K562 (cell line): ENCODE measurements around the gene ERP44. TPM values are rescaled to one million over a fixed set of nuclear protein-coding genes. Genes with fewer than 3 reads are reported as not detected.

Experiments used
- CHD2 ChIP-seq: IDR thresholded peaks from 2 replicates; pipeline ENCODE4 v1.6.1; 2011; ENCODE audit warnings: low read depth, low read length
- KLF6 ChIP-seq: fragments of 250-450 bp; sonication (Bioruptor Pico); IDR thresholded peaks from 2 replicates; pipeline ENCODE4 v1.4.0; 2020; ENCODE audit warnings: mild to moderate bottlenecking, moderate library complexity, borderline replicate concordance
- MLLT1 ChIP-seq, 2 experiments: fragments of 450-650 bp; IDR thresholded peaks; 2 replicates each; pipeline ENCODE4 v1.6.1; 2016
- TARDBP ChIP-seq: fragments of 450-650 bp; IDR thresholded peaks from 2 replicates; pipeline ENCODE4 v1.6.1; 2016
- ZBTB8A ChIP-seq: fragments of 450-650 bp; IDR thresholded peaks from 2 replicates; pipeline ENCODE4 v1.6.1; 2018; ENCODE audit warnings: mild to moderate bottlenecking, moderate library complexity; ENCODE audit not compliant: partially characterized antibody
- ZNF384 ChIP-seq: IDR thresholded peaks from 2 replicates; pipeline ENCODE4 v1.6.1; 2012; ENCODE audit warnings: low read depth, low read length, improper control_type of control experiment
- polyA plus RNA-seq, 8 experiments: library from polyadenylated mRNA; depleted of rRNA in 4 of 8; stranded (reverse) in 5 of 8; unstranded in 3 of 8; fragments of >200 nt; fragmentation: Nextera tagmentation in 2 of 8; fragmentation: Illumina TruSeq in 1 of 8; extraction: Ambion mirVana in 2 of 8; extraction: Trizol in 1 of 8; gene quantifications; 2 replicates each; pipeline versions ENCODE4 v1.2.1 to v1.2.3, GENCODE V29; 2011 to 2014; ENCODE audit warnings: inconsistent platforms in 1 of 8, missing spikeins in 1 of 8
- total RNA-seq, 7 experiments: library from RNA; depleted of rRNA in 6 of 7; stranded (reverse); fragments of >200 nt in 6 of 7; fragmentation: Illumina TruSeq in 2 of 7; extraction: Trizol in 2 of 7; gene quantifications; 2 replicates each; pipeline versions ENCODE4 v1.2.1 to v1.2.3, GENCODE V29; 2011 to 2021; ENCODE audit warnings: low replicate concordance in 1 of 7
- TF ChIP-seq, protein P1 (sequence below), 2 experiments: IDR thresholded peaks in 1 of 2; conservative IDR thresholded peaks in 1 of 2; 2 replicates each; pipeline ENCODE4 v1.6.1; 2016; ENCODE audit warnings: low read depth in 2 of 2, mild to moderate bottlenecking in 1 of 2, missing compliant biosample characterization in 1 of 2, missing genetic modification characterization in 1 of 2, moderate library complexity in 1 of 2

Gene ERP44
- total and polyA plus RNA-seq, 9 of the 15 experiments (the other 6 are each of a cell fraction or from before 2014, with no cell fraction given): 9.2 to 23.4 (median 13.6) TPM

GRCh38 chr9:99948482-99948881, 150.3 kb downstream of the ERP44 start (continued):
- TF ChIP-seq, protein P1, sequence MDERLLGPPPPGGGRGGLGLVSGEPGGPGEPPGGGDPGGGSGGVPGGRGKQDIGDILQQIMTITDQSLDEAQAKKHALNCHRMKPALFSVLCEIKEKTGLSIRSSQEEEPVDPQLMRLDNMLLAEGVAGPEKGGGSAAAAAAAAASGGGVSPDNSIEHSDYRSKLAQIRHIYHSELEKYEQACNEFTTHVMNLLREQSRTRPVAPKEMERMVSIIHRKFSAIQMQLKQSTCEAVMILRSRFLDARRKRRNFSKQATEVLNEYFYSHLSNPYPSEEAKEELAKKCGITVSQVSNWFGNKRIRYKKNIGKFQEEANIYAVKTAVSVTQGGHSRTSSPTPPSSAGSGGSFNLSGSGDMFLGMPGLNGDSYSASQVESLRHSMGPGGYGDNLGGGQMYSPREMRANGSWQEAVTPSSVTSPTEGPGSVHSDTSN (CRISPR knock-in tag; IDR thresholded peaks at IDR 0.05; ENCODE audit: low read depth): no peak
- TF ChIP-seq, protein P1 (tag; conservative IDR thresholded peaks at IDR 0.05; ENCODE audit: low read depth): no peak
- TF ChIP-seq ZNF384: no peak
- no peak for TF ChIP-seq KLF6 (CRISPR knock-in tag)
- no peak for TF ChIP-seq CHD2
- TF ChIP-seq ZBTB8A: no peak
- TF ChIP-seq MLLT1 (IDR thresholded peaks at IDR 0.05): no peak
- no peak for TF ChIP-seq TARDBP
